ENCODE measurements around the gene DPH3. TPM values are rescaled to one million over a fixed set of nuclear protein-coding genes. Genes with fewer than 3 reads are reported as not detected.

The DPH3 gene
- total and polyA plus RNA-seq, 2 experiments from 2014 or later, result 36.9 to 51.8 TPM

GRCh38 chr3:16258866-16259265 is 5.9 kb downstream of the DPH3 start:
- Histone ChIP-seq H3K9me3 (ENCODE audit: low read depth) (no peaks in the 10 kb centered on the region), H3K79me2 (peaks cover 21% of the 10 kb centered on the region), H2AFZ (no peak overlapping the region), H3K27me3 (no peaks in the 10 kb centered on the region), H3K4me1 (ENCODE audit: insufficient read depth) (peaks cover 7% of the 10 kb centered on the region), H3K36me3 (replicated peaks; ENCODE audit: insufficient read depth, low read depth) (no peaks in the 10 kb centered on the region), H3K4me2 (no peak overlapping the region), H3K27ac (no peak overlapping the region), H4K20me1 (ENCODE audit: insufficient read depth, poor library complexity, severe bottlenecking) (no peaks in the 10 kb centered on the region), H3K4me3 (no peak overlapping the region), H3K9me2 (replicated peaks; ENCODE audit: insufficient read depth) (no peaks in the 10 kb centered on the region)
- no peak for TF ChIP-seq EZH2 (IDR thresholded peaks at IDR 0.05; ENCODE audit: borderline replicate concordance)
- TF ChIP-seq EZH2phosphoT487 (IDR thresholded peaks at IDR 0.05; ENCODE audit: low read depth, severe bottlenecking, unreplicated experiment), result no peak
- TF ChIP-seq CTCF (IDR thresholded peaks at IDR 0.05; ENCODE audit: poor library complexity), result no peak
- 97% methylated on average over 1 of the region's 1 CpG for WGBS (ENCODE audit: low lambda C conversion rate, missing lambda C conversion rate)
- DNase-seq (ENCODE audit: low spot score), result no peak

GRCh38 chr3:16258177-16258576 is 6.6 kb downstream of the DPH3 start:
- Histone ChIP-seq H3K9me2 (replicated peaks; ENCODE audit: insufficient read depth) (no peaks in the 10 kb centered on the region), H2AFZ (no peak overlapping the region), H3K36me3 (replicated peaks; ENCODE audit: insufficient read depth, low read depth) (no peaks in the 10 kb centered on the region), H3K27me3 (no peaks in the 10 kb centered on the region), H3K9me3 (ENCODE audit: low read depth) (no peaks in the 10 kb centered on the region), H3K27ac (no peak overlapping the region), H3K4me1 (ENCODE audit: insufficient read depth) (peaks cover 7% of the 10 kb centered on the region), H3K4me2 (no peak overlapping the region), H3K4me3 (no peak overlapping the region), H4K20me1 (ENCODE audit: insufficient read depth, poor library complexity, severe bottlenecking) (no peaks in the 10 kb centered on the region), H3K79me2 (peaks cover 14% of the 10 kb centered on the region)
- 91% methylated on average over 5 of the region's 5 CpGs for WGBS (ENCODE audit: low lambda C conversion rate, missing lambda C conversion rate)
- no peak for DNase-seq (ENCODE audit: low spot score)
- TF ChIP-seq EZH2phosphoT487 (IDR thresholded peaks at IDR 0.05; ENCODE audit: low read depth, severe bottlenecking, unreplicated experiment) (no peak), EZH2 (IDR thresholded peaks at IDR 0.05; ENCODE audit: borderline replicate concordance) (no peak), CTCF (IDR thresholded peaks at IDR 0.05; ENCODE audit: poor library complexity) (no peak)

GRCh38 chr3:16257309-16257708 is 7.4 kb downstream of the DPH3 start:
- Histone ChIP-seq H3K4me2 (no peak overlapping the region), H3K36me3 (replicated peaks; ENCODE audit: insufficient read depth, low read depth) (no peaks in the 10 kb centered on the region), H3K9me3 (ENCODE audit: low read depth) (no peaks in the 10 kb centered on the region), H2AFZ (no peak overlapping the region), H3K4me3 (no peak overlapping the region), H3K79me2 (peaks cover 6% of the 10 kb centered on the region), H3K27me3 (no peaks in the 10 kb centered on the region), H3K9me2 (replicated peaks; ENCODE audit: insufficient read depth) (no peaks in the 10 kb centered on the region), H3K27ac (no peak overlapping the region), H4K20me1 (ENCODE audit: insufficient read depth, poor library complexity, severe bottlenecking) (no peaks in the 10 kb centered on the region), H3K4me1 (ENCODE audit: insufficient read depth) (peaks cover 14% of the 10 kb centered on the region)
- DNase-seq (ENCODE audit: low spot score), result no peak
- TF ChIP-seq EZH2phosphoT487 (IDR thresholded peaks at IDR 0.05; ENCODE audit: low read depth, severe bottlenecking, unreplicated experiment), result no peak
- no peak for TF ChIP-seq CTCF (IDR thresholded peaks at IDR 0.05; ENCODE audit: poor library complexity)
- TF ChIP-seq EZH2 (IDR thresholded peaks at IDR 0.05; ENCODE audit: borderline replicate concordance), result no peak
- 90% methylated on average over 2 of the region's 2 CpGs for WGBS (ENCODE audit: low lambda C conversion rate, missing lambda C conversion rate)

GRCh38 chr3:16255726-16256125 is 9.0 kb downstream of the DPH3 start:
- no peak for DNase-seq (ENCODE audit: low spot score)
- H3K79me2 ChIP-seq, result no peaks in the 10 kb centered on the region
- 88% methylated on average over 5 of the region's 5 CpGs for WGBS (ENCODE audit: low lambda C conversion rate, missing lambda C conversion rate)

More at GRCh38 chr3:16255726-16256125, 9.0 kb downstream of the DPH3 start:
- no peak overlapping the region for H2AFZ ChIP-seq
- peaks cover 21% of the 10 kb centered on the region for H3K4me1 ChIP-seq (ENCODE audit: insufficient read depth)
- H3K9me3 ChIP-seq (ENCODE audit: low read depth), result no peaks in the 10 kb centered on the region
- no peak overlapping the region for H3K4me2 ChIP-seq
- no peak overlapping the region for H3K27ac ChIP-seq
- H3K27me3 ChIP-seq, result no peaks in the 10 kb centered on the region
- no peaks in the 10 kb centered on the region for H3K36me3 ChIP-seq (replicated peaks; ENCODE audit: insufficient read depth, low read depth)
- H3K9me2 ChIP-seq (replicated peaks; ENCODE audit: insufficient read depth), result no peaks in the 10 kb centered on the region
- H3K4me3 ChIP-seq, result no peak overlapping the region
- no peak for TF ChIP-seq CTCF (IDR thresholded peaks at IDR 0.05; ENCODE audit: poor library complexity)
- no peak for TF ChIP-seq EZH2phosphoT487 (IDR thresholded peaks at IDR 0.05; ENCODE audit: low read depth, severe bottlenecking, unreplicated experiment)
- no peaks in the 10 kb centered on the region for H4K20me1 ChIP-seq (ENCODE audit: insufficient read depth, poor library complexity, severe bottlenecking)
